HEK293T (cell line): ENCODE results near the gene RPLP2.

ENCODE experiments used
- ARNT ChIP-seq: fragments of 450-650 bp; IDR thresholded peaks from 2 replicates; pipeline ENCODE4 v1.6.1; 2017; ENCODE audit warnings: mild to moderate bottlenecking
- FOXM1 ChIP-seq: fragments of 450-650 bp; IDR thresholded peaks from 2 replicates; pipeline ENCODE4 v1.6.1; 2017; ENCODE audit warnings: mild to moderate bottlenecking, borderline replicate concordance
- L3MBTL2 ChIP-seq: fragments of 450-650 bp; conservative IDR thresholded peaks from 2 replicates; pipeline ENCODE4 v1.6.1; 2016; ENCODE audit warnings: mild to moderate bottlenecking
- SP1 ChIP-seq: fragments of 450-650 bp; IDR thresholded peaks from 2 replicates; pipeline ENCODE4 v1.6.1; 2017

DNA sequence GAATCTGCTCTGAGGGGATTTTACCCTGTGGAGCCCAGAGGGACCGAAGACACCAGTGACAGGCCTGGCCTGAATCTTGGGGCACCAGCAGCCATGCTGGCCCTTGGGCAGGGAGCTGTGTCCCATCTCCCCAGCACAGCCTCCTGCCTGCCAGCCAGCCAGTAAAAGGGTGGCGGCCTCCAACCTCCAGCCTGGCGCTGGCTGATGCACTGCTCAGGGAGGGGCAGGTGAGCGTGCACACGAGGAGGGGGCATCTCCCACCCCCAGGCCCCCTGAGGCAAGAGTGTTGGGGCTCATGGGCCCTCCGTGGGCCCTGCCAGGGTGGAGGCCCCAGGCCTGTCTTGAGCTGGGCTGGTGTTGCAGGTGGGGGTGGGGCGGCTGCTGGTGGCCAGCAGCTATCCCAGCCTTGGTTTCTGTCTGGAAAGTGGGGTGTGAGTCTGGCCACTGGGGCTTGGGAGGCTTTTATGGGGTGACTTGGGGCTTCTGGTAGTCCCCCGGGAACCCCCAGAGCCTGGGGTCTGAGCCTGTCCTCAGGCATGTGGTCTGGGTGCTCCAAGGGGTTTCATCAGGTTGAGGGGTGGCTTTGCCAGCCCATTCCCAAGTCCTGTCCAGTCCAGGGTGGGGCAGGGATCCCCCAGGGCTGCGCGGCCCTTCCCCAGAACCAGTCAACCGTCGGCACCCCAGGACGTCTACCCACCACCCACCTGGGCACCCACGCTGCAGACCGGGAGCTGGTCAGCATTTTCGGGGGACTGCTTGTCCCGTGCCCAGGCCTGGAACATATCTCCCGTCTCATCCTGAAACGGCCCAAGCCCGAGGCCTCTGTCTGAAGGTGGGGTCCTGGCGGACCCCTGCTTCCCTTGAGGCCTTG, 50.7 kb downstream of the RPLP2 start:
- TF ChIP-seq FOXM1 = no peak
- TF ChIP-seq SP1 = no peak
- TF ChIP-seq ARNT = no peak
- TF ChIP-seq L3MBTL2 = no peak
